GM12892 (cell line): ENCODE results near the gene DUSP12.
"Not testable (repeated sequence)": the region's sequence is repeated elsewhere in the genome, so short reads cannot be mapped to it uniquely, and the experiment has no call there.

ENCODE experiments used
- DNase-seq: peaks from one replicate; pipeline ENCODE4 v3.0.0; 2011; ENCODE audit not compliant: insufficient read length
- FAIRE-seq: peaks from 2 replicates; lab custom pipeline; 2011; peaks lifted over from hg19 to GRCh38; lab: Jason Lieb, UNC
- POLR2A ChIP-seq: IDR thresholded peaks from 2 replicates; pipeline ENCODE4 v1.6.1; 2011; ENCODE audit warnings: low read depth, low read length, control low read depth
- POLR2AphosphoS5 ChIP-seq: IDR thresholded peaks from 2 replicates; pipeline ENCODE4 v1.6.1; 2011; ENCODE audit warnings: low read depth, low read length, control low read depth
- TAF1 ChIP-seq: IDR thresholded peaks from 2 replicates; pipeline ENCODE4 v1.6.1; 2011; ENCODE audit warnings: low read depth, mild to moderate bottlenecking, control low read depth, low read length, borderline replicate concordance

Gene DUSP12

GRCh38 chr1:161763522-161764098 is 14.0 kb downstream of the DUSP12 start:
- FAIRE-seq (peak; percentile 21), DNase-seq (no peak)
- TF ChIP-seq TAF1 (no peak), POLR2A (no peak), POLR2AphosphoS5 (no peak)

DNA sequence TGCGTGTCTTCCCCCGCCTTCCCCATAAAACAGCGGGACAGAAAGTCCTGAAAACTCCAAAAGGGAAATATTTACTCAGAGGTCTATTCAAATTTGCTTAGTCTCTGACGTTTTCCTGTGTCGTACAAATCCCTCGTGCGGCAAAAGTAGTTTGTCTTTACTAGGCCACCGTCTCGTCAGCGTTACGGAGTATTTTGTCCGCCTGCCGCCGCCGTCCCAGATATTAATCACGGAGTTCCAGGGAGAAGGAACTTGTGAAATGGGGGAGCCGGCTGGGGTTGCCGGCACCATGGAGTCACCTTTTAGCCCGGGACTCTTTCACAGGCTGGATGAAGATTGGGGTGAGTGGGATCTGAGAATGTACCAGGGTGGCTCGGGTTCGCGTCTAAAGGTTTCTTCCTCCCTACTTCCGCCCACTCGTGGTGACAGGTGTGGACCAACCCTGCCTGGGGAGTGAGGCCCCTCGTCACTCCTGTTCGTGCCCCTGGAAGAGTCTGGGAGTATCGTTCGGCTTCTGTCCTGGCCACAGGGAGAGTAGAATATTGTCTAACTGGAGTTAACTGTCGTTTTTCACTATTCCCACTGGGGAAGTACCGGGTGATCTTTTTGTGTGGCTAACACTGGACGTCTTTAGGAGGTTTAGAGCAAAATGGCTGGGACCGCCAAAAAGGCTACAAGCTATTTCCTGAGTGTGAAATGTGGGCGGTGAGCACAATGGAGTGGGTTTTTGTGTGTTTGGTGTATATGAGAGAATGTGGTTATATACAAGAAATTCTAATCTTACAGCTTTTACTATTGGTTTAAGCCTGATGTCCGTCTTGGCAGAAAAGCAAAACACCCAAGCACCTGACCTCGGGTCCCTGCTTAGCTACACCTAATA is 16.8 kb downstream of the DUSP12 start, which contains the start of gene ATF6:
ATF6 (plus strand) TSS at position 219 of the 880 bp plus-strand sequence; CDS start at position 260, 41 bp downstream.
- peak; percentile 52 for TF ChIP-seq POLR2AphosphoS5
- TF ChIP-seq TAF1: peak; percentile 74; the same call in 1 of the 2 replicates
- peak; percentile 82; the same call in 1 of the 2 replicates for TF ChIP-seq POLR2A
- FAIRE-seq (peak; percentile 92), DNase-seq (peak; percentile 44)

GRCh38 chr1:161768461-161768860 is 18.9 kb downstream of the DUSP12 start:
- FAIRE-seq (no peak), DNase-seq (no peak)
- no peak for TF ChIP-seq POLR2A
- no peak for TF ChIP-seq POLR2AphosphoS5
- no peak for TF ChIP-seq TAF1

DNA sequence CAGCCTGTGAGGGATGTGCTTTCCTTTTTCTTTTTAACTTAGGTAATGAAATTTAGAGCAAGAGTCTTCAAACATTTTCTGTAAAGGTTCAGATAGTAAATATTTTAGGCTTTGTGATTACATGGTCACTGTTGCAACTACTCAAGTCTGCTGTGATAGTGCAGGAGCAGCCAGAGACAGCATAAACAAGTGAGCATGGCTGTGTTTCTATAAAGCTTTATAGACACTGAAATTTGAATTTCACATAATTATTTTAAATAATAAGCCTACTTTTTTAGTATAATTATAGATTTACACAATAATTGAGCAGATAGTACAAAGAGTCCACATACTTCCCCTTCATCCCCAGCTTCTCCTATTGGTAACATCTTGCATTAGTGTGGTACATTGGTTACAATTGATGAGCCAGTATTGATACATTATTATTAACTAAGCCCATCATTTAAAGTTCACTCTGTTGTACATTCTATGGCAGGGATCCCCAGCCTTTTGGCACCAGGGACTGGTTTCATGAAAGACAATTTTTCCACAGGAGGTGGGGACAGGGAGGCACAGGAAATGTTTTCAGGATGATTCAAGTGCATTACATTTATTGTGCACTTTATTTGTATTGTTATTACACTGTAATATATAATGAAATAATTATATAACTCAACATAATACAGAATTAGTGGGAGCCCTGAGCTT is 19.5 kb downstream of the DUSP12 start:
- TF ChIP-seq POLR2AphosphoS5 (no peak), POLR2A (no peak), TAF1 (no peak)
- no peak for FAIRE-seq
- DNase-seq: no peak

DNA sequence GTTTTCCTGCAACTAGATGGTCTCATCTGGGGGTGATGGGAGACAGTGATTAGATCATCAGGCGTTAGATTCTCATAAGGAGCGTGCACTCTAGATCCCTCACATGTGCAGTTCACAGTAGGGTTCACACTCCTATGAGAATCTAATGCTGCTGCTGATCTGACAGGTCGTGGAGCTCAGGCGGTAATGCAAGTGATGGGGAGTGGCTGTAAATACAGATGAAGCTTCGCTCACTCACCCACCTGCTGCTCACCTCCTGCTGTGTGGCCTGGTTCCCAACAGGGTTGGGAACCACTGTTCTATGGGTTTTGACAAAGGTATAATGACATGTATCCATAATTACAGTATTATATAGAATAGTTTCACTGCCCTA is 20.1 kb downstream of the DUSP12 start:
- not testable (repeated sequence) for DNase-seq, FAIRE-seq

GRCh38 chr1:161770250-161770649 is 20.7 kb downstream of the DUSP12 start:
- TF ChIP-seq POLR2A (no peak), TAF1 (no peak), POLR2AphosphoS5 (no peak)
- DNase-seq (no peak), FAIRE-seq (no peak)

DNA sequence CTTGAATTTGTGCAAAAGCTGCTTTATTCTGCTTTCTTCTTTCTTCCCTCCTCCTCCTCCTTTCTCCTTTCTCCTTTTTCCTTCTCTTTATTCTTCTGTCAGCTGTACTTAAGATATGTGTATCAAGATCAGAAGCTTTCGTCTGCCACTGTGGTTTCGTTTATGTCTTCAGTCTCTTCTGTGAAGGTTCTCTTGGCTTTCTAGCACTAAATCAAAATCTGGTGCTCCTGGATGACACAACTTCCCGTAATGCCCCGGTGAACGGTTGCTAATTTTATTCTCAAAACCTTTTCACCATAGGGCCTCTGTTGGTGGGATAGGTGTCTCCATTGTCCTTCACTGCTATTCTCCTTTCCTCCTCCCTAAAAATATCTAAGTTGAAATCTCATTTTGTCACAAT is 21.6 kb downstream of the DUSP12 start:
- TF ChIP-seq POLR2A (no peak), POLR2AphosphoS5 (no peak), TAF1 (no peak)
- DNase-seq: no peak
- FAIRE-seq: peak; percentile 80

DNA sequence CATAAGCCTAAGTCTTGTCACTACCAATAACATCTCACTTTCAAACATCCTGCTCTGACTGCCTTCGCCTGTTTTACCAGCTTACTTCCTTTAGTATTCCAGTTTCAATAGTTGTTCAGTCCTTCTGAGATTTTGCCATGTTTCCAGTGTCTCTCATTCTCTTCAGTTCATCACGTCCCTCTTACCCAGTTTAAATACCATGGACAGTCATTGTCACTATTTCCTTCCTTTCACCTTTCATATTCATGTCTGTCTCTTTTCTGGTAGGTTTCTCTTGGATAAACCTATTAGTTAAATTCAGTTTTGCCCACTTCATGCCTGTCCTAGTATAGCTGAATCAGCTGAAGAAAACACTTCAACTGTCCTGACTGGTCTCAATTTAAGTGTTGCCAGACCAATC is 22.4 kb downstream of the DUSP12 start:
- TF ChIP-seq TAF1 (no peak), POLR2A (no peak), POLR2AphosphoS5 (no peak)
- peak; percentile 56 for FAIRE-seq
- no peak for DNase-seq

GRCh38 chr1:161772397-161772796 is 22.8 kb downstream of the DUSP12 start:
- DNase-seq: no peak
- no peak for TF ChIP-seq TAF1
- TF ChIP-seq POLR2AphosphoS5: no peak
- no peak for TF ChIP-seq POLR2A
- peak; percentile 58 for FAIRE-seq

GRCh38 chr1:161773791-161774190 is 24.2 kb downstream of the DUSP12 start:
- FAIRE-seq: no peak
- TF ChIP-seq TAF1: no peak
- no peak for TF ChIP-seq POLR2AphosphoS5
- no peak for TF ChIP-seq POLR2A
- DNase-seq: no peak

DNA sequence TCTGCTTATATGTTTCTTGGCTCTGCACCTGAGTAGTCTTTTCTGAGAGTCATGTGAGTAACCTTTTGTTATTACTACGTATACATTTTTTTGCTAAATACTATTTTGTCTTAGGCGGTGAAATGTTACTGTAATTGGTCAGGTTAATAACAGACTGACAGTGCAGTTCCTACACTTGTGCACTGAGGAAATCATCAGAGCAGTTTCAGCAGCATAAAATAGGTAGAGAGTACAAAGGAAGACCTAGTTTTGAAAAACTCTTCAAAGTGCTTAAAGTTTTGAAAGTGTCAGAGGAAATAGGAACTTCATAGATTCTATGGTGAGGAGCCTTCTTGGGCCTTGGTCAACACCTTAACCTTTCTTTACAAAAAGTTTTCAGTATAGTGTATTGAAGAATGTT is 27.7 kb downstream of the DUSP12 start:
- no peak for TF ChIP-seq TAF1
- TF ChIP-seq POLR2AphosphoS5: no peak
- TF ChIP-seq POLR2A: no peak
- FAIRE-seq: no peak
- no peak for DNase-seq

DNA sequence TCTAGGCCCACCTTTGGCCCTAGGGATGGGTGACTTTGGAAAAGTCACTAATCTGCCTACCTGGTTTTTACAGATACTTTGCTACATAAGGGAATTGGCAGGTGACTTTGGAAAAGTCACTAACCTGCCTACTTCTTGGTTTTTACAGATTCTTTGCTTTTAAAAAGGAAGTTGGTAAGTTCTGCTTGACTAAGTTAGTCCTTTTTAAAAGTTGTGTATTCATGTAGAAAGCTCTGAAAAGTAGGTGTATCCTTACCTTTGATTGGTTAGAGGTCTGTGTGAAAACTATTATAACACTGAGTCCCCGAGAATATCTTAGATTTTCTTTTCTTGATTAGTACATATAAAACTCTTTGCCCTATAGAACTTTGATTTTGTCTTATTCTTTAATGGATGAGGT is 28.9 kb downstream of the DUSP12 start:
- no peak for DNase-seq
- FAIRE-seq: peak; percentile 14
- TF ChIP-seq POLR2A (no peak), TAF1 (no peak), POLR2AphosphoS5 (no peak)

DNA sequence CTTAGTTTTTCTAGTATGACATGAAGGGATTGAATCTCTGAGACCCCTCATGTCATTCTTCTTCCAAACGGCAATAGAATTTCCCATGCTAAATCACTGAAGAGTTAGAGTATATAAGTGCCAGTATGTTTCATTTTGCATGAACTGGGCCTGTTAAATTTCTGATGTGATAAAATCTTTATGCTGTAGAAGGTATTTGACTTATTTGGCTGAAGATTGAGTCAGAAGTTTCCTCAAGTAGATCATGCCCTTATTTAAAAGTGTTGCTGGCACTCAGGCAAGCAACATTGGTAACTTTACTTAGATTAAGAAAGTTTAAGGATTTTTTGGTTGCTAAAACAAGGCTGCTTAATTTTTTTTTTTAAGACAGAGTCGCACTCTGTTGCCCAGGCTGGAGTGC is 29.8 kb downstream of the DUSP12 start:
- no peak for DNase-seq
- FAIRE-seq: peak; percentile 33
- TF ChIP-seq POLR2AphosphoS5 (no peak), TAF1 (no peak), POLR2A (no peak)
